Smooth muscle cell (in vitro differentiated cells): ENCODE data around the gene INSM1. TPM values are rescaled to one million over a fixed set of nuclear protein-coding genes. Genes with fewer than 3 reads are reported as not detected.

Experiments
- DNase-seq: peaks from one replicate; lab custom pipeline; 2025; ENCODE audit not compliant: unreplicated experiment; lab: John Stamatoyannopoulos, UW
- H2AFZ ChIP-seq: fragments of 200-600 bp; sonication (generic); 2 replicates; pipeline ENCODE4 v1.6.0; 2016; ENCODE audit warnings: antibody characterized with exemption, low read depth, mild to moderate bottlenecking
- H3F3A ChIP-seq: fragments of 200-600 bp; sonication (generic); 2 replicates; pipeline ENCODE4 v1.6.0; 2017; ENCODE audit warnings: antibody characterized with exemption, low read depth
- H3K27ac ChIP-seq: fragments of 200-600 bp; sonication (generic); 2 replicates; pipeline ENCODE4 v1.5.1; 2016; ENCODE audit warnings: low read depth, mild to moderate bottlenecking
- H3K27me3 ChIP-seq: fragments of 200-600 bp; sonication (generic); 2 replicates; pipeline ENCODE4 v1.6.1; 2016; ENCODE audit warnings: low read depth, mild to moderate bottlenecking
- H3K36me3 ChIP-seq: fragments of 200-600 bp; sonication (generic); 2 replicates; pipeline ENCODE4 v1.5.1; 2016; ENCODE audit warnings: low read depth
- H3K4me1 ChIP-seq: fragments of 200-600 bp; sonication (generic); 2 replicates; pipeline ENCODE4 v1.5.1; 2016; ENCODE audit warnings: low read depth
- H3K4me2 ChIP-seq: fragments of 200-600 bp; sonication (generic); 2 replicates; pipeline ENCODE4 v1.6.0; 2016; ENCODE audit warnings: mild to moderate bottlenecking
- H3K4me3 ChIP-seq: fragments of 200-600 bp; sonication (generic); 2 replicates; pipeline ENCODE4 v1.5.1; 2016; ENCODE audit warnings: mild to moderate bottlenecking
- H3K79me2 ChIP-seq: fragments of 200-600 bp; sonication (generic); 2 replicates; pipeline ENCODE4 v1.6.0; 2016; ENCODE audit warnings: low read depth, mild to moderate bottlenecking
- H3K9ac ChIP-seq: fragments of 200-600 bp; sonication (generic); 2 replicates; pipeline ENCODE4 v1.6.0; 2016; ENCODE audit warnings: low read depth
- H3K9me3 ChIP-seq: fragments of 200-600 bp; sonication (generic); replicated peaks from 2 replicates; pipeline ENCODE4 v1.5.1; 2016; ENCODE audit warnings: low read depth
- H4K20me1 ChIP-seq: fragments of 200-600 bp; sonication (generic); 2 replicates; pipeline ENCODE4 v1.6.0; 2016; ENCODE audit warnings: low read depth
- WGBS: methylation state at CpG from one replicate; pipeline ENCODE4 v1.1.7; 2016; ENCODE audit warnings: low lambda C conversion rate; 5-methylcytosine and 5-hydroxymethylcytosine counted together
- polyA plus RNA-seq: library from polyadenylated mRNA; unstranded; fragments of >200 nt; fragmentation: Nextera tagmentation; extraction: Ambion mirVana; gene quantifications from 2 replicates; pipeline ENCODE4 v1.2.1, GENCODE V29; 2016
- total RNA-seq: library from RNA; depleted of rRNA; stranded (reverse); fragments of >200 nt; gene quantifications from 2 replicates; pipeline ENCODE4 v1.2.3, GENCODE V29; 2014
- TF ChIP-seq, protein P1 (sequence below): fragments of 200-600 bp; sonication (generic); IDR thresholded peaks from 2 replicates; pipeline ENCODE4 v1.5.1; 2017; ENCODE audit warnings: borderline replicate concordance, mild to moderate bottlenecking, antibody characterized with exemption; ENCODE audit not compliant: insufficient read depth, poor library complexity, severe bottlenecking

Gene INSM1
- total and polyA plus RNA-seq, 2 experiments from 2014 or later: not detected

- H2AFZ ChIP-seq: no peak overlapping the region
- no peaks in the 10 kb centered on the region for H4K20me1 ChIP-seq
- H3K4me1 ChIP-seq: peaks cover 7% of the 10 kb centered on the region
- WGBS: 88% methylated on average over 20 of the region's 20 CpGs
- no peak overlapping the region for H3K27ac ChIP-seq
- TF ChIP-seq, protein P1, sequence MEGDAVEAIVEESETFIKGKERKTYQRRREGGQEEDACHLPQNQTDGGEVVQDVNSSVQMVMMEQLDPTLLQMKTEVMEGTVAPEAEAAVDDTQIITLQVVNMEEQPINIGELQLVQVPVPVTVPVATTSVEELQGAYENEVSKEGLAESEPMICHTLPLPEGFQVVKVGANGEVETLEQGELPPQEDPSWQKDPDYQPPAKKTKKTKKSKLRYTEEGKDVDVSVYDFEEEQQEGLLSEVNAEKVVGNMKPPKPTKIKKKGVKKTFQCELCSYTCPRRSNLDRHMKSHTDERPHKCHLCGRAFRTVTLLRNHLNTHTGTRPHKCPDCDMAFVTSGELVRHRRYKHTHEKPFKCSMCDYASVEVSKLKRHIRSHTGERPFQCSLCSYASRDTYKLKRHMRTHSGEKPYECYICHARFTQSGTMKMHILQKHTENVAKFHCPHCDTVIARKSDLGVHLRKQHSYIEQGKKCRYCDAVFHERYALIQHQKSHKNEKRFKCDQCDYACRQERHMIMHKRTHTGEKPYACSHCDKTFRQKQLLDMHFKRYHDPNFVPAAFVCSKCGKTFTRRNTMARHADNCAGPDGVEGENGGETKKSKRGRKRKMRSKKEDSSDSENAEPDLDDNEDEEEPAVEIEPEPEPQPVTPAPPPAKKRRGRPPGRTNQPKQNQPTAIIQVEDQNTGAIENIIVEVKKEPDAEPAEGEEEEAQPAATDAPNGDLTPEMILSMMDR: no peak
- no peaks in the 10 kb centered on the region for H3K27me3 ChIP-seq
- no peaks in the 10 kb centered on the region for H3K9me3 ChIP-seq
- no peak overlapping the region for H3K4me2 ChIP-seq
- no peaks in the 10 kb centered on the region for H3K79me2 ChIP-seq
- no peak overlapping the region for H3K9ac ChIP-seq
- no peaks in the 10 kb centered on the region for H3F3A ChIP-seq
- no peak for DNase-seq
- no peaks in the 10 kb centered on the region for H3K36me3 ChIP-seq
- H3K4me3 ChIP-seq: no peak overlapping the region
These were observed 25.6 kb downstream of the INSM1 start for GRCh38 chr20:20393207-20394120.

- Histone ChIP-seq H3F3A (no peaks in the 10 kb centered on the region), H2AFZ (no peak overlapping the region), H3K79me2 (no peaks in the 10 kb centered on the region), H3K9me3 (no peaks in the 10 kb centered on the region), H3K4me1 (peaks cover 7% of the 10 kb centered on the region), H3K27me3 (no peaks in the 10 kb centered on the region), H4K20me1 (no peaks in the 10 kb centered on the region), H3K4me3 (no peak overlapping the region), H3K36me3 (no peaks in the 10 kb centered on the region), H3K9ac (no peak overlapping the region), H3K27ac (no peak overlapping the region), H3K4me2 (no peak overlapping the region)
- no peak for DNase-seq
- 94% methylated on average over 12 of the region's 12 CpGs for WGBS
- TF ChIP-seq, protein P1: no peak
These were observed 27.2 kb downstream of the INSM1 start for GRCh38 chr20:20395087-20395486.

DNA sequence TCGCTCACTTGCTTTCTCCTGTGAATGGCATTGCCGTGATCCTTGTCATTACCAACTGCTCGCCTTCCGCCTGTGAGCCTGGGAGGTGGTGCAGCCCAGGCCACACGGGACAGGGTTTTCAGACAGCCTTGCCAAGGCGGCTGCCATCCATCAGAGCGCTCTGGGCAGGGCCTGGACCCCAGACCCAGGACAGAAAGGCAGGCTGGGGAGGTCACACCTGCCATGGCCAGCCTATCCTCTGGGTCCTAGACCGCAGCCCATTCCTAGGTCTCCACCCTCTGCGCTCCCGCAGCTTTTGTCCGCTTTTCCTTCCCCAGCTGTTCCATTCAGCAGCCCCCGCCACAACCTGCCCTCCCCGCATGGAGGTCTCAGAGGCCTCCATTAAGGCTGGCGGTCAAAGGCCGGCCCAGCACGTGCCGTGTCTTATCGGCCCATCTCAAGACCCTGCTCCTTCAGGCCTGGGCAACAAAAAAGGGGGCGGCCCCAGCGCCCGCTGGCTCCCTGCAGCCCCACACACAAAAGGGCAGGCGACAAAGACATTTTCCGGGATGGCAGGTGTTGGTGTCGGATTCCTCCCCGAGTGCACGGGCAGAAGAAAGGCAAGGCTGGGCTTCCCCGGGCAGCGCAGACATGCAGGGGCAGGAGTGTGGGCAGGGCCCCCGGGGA is 28.1 kb downstream of the INSM1 start:
- Histone ChIP-seq H3K4me3 (no peak overlapping the region), H3F3A (no peaks in the 10 kb centered on the region), H3K9me3 (no peaks in the 10 kb centered on the region), H3K36me3 (no peaks in the 10 kb centered on the region), H3K4me1 (peaks cover 7% of the 10 kb centered on the region), H3K27me3 (no peaks in the 10 kb centered on the region), H3K27ac (no peak overlapping the region), H3K9ac (no peak overlapping the region), H4K20me1 (no peaks in the 10 kb centered on the region), H2AFZ (no peak overlapping the region), H3K79me2 (no peaks in the 10 kb centered on the region), H3K4me2 (no peak overlapping the region)
- DNase-seq: no peak
- 91% methylated on average over 29 of the region's 29 CpGs for WGBS
- TF ChIP-seq, protein P1: no peak
